HepG2 (cell line): Measurements from ENCODE around the gene CLPX. TPM values are rescaled to one million over a fixed set of nuclear protein-coding genes. Genes with fewer than 3 reads are reported as not detected.

Experiments used
- ATAC-seq: fragments of 200-7000 bp; cut with Tn5 transposase; 3 replicates; pipeline ENCODE4 v1.9.1; 2020; ENCODE audit warnings: mild to moderate bottlenecking, moderate library complexity
- BruUV-seq: library from RNA; stranded (reverse); fragments of 400-500 nt; replicated peaks from 2 replicates; lab custom pipeline; 2021; lab: Mats Ljungman, UMichigan
- CTCF ChIA-PET: fragments of 300-600 bp; formaldehyde crosslinking; extraction: SDS; loops from one replicate; lab custom pipeline; 2021; ENCODE audit warnings: low total read pairs, inconsistent platforms, low intra/inter-chr PET ratio; lab: Yijun Ruan, JAX
- POLR2A ChIA-PET: fragments of 350-600 bp; sonication (Branson Sonifier 250); formaldehyde crosslinking; loops from one replicate; lab custom pipeline; 2020; ENCODE audit warnings: antibody characterized with exemption, inconsistent platforms; lab: Yijun Ruan, JAX
- DNase-seq: peaks from one replicate; pipeline ENCODE4 v3.0.0-alpha.2; 2015; ENCODE audit warnings: low spot score
- FAIRE-seq: peaks from 3 replicates; lab custom pipeline; 2011; peaks lifted over from hg19 to GRCh38; lab: Jason Lieb, UNC
- H2AFZ ChIP-seq: one replicate; pipeline ENCODE4 v1.6.1; 2011; ENCODE audit warnings: low read length, inconsistent platforms
- H3K27ac ChIP-seq: fragments of 300-600 bp; 3 replicates; pipeline ENCODE4 v1.8.0; 2011; ENCODE audit warnings: mixed run types, mild to moderate bottlenecking, mixed read lengths, low read length, inconsistent platforms; ENCODE audit not compliant: insufficient read depth; ENCODE audit errors: extremely low read length
- H3K27me3 ChIP-seq, 2 experiments: fragments of 200-600 bp in 1 of 2; 2 replicates in 1 of 2; 3 replicates in 1 of 2; pipeline versions ENCODE4 v1.6.0 to v1.8.0; 2011; ENCODE audit warnings: low read length in 2 of 2, mild to moderate bottlenecking in 2 of 2, moderate library complexity in 2 of 2, inconsistent platforms in 1 of 2; ENCODE audit not compliant: insufficient read depth in 2 of 2, control insufficient read depth in 1 of 2
- H3K36me3 ChIP-seq, 2 experiments: fragments of 200-600 bp in 1 of 2; replicated peaks in 1 of 2; 2 replicates in 1 of 2; 3 replicates in 1 of 2; pipeline versions ENCODE4 v1.5.1 to v1.8.0; 2011; ENCODE audit warnings: low read length in 2 of 2, inconsistent platforms in 1 of 2; ENCODE audit not compliant: insufficient read depth in 2 of 2, control insufficient read depth in 1 of 2
- H3K4me1 ChIP-seq: 2 replicates; pipeline ENCODE4 v1.5.1; 2012; ENCODE audit warnings: low read length, inconsistent platforms; ENCODE audit not compliant: insufficient read depth
- H3K4me2 ChIP-seq: 2 replicates; pipeline ENCODE4 v1.6.0; 2011; ENCODE audit warnings: low read depth, low read length, inconsistent platforms
- H3K4me3 ChIP-seq, 3 experiments: fragments of 200-600 bp in 1 of 3; sonication (generic), shearing (Covaris generic) in 1 of 3; replicated peaks in 1 of 3; 2 replicates each; pipeline ENCODE4 v1.5.1; 2011 to 2016; ENCODE audit warnings: low read length in 3 of 3, inconsistent platforms in 2 of 3, low read depth in 2 of 3, mild to moderate bottlenecking in 2 of 3, control low read depth in 1 of 3, mixed read lengths in 1 of 3; ENCODE audit not compliant: insufficient read depth in 1 of 3
- H3K79me2 ChIP-seq: one replicate; pipeline ENCODE4 v1.6.1; 2011; ENCODE audit warnings: low read length, inconsistent platforms; ENCODE audit not compliant: insufficient read depth
- H3K9ac ChIP-seq: 2 replicates; pipeline ENCODE4 v1.6.0; 2011; ENCODE audit warnings: mild to moderate bottlenecking, low read depth, low read length, inconsistent platforms; ENCODE audit not compliant: insufficient read depth
- H3K9me3 ChIP-seq: 2 replicates; pipeline ENCODE4 v1.5.1; 2012; ENCODE audit warnings: mild to moderate bottlenecking, low read length
- H4K20me1 ChIP-seq: 2 replicates; pipeline ENCODE4 v1.6.0; 2011; ENCODE audit warnings: inconsistent platforms, mild to moderate bottlenecking, low read length, moderate library complexity; ENCODE audit not compliant: insufficient read depth
- ATF2 ChIP-seq: sonication (generic); formaldehyde crosslinking; IDR thresholded peaks from 2 replicates; pipeline ENCODE4 v1.4.0; 2020; ENCODE audit warnings: missing genetic modification reagents
- BCL3 ChIP-seq: sonication (generic); formaldehyde crosslinking; IDR thresholded peaks from 2 replicates; pipeline ENCODE4 v1.5.1; 2020; ENCODE audit warnings: mild to moderate bottlenecking, missing genetic modification reagents, moderate library complexity
- CSRNP2 ChIP-seq: sonication (generic); formaldehyde crosslinking; conservative IDR thresholded peaks from 2 replicates; pipeline ENCODE4 v1.8.0; 2022; ENCODE audit warnings: low read depth, missing genetic modification reagents
- FOXP1 ChIP-seq, 2 experiments: fragments of 450-650 bp in 1 of 2; IDR thresholded peaks; 2 replicates each; pipeline ENCODE4 v1.6.1; 2017 to 2018; ENCODE audit warnings: antibody characterized with exemption in 1 of 2
- GATAD2A ChIP-seq: IDR thresholded peaks from 2 replicates; pipeline ENCODE4 v1.6.1; 2016
- HOXA7 ChIP-seq: sonication (generic); formaldehyde crosslinking; IDR thresholded peaks from 2 replicates; pipeline ENCODE4 v1.8.1; 2022; ENCODE audit warnings: mild to moderate bottlenecking, missing genetic modification reagents, moderate library complexity
- MAFG ChIP-seq: sonication (generic); formaldehyde crosslinking; IDR thresholded peaks from 2 replicates; pipeline ENCODE4 v1.5.1; 2020; ENCODE audit warnings: mild to moderate bottlenecking, missing genetic modification reagents
- MYC ChIP-seq: sonication (generic); formaldehyde crosslinking; IDR thresholded peaks from 2 replicates; pipeline ENCODE4 v1.9.0; 2021; ENCODE audit warnings: missing genetic modification reagents, borderline replicate concordance
- PAWR ChIP-seq: sonication (generic); formaldehyde crosslinking; IDR thresholded peaks from 2 replicates; pipeline ENCODE4 v1.4.0; 2020; ENCODE audit warnings: missing genetic modification reagents, mild to moderate bottlenecking, borderline replicate concordance
- RAD51 ChIP-seq: fragments of 450-650 bp; IDR thresholded peaks from 2 replicates; pipeline ENCODE4 v1.6.1; 2016; ENCODE audit warnings: borderline replicate concordance
- USF2 ChIP-seq, 2 experiments: sonication (generic) in 1 of 2; formaldehyde crosslinking in 1 of 2; IDR thresholded peaks; 2 replicates each; pipeline versions ENCODE4 v1.5.1 to v1.6.1; 2011 to 2020; ENCODE audit warnings: borderline replicate concordance in 1 of 2, low read depth in 1 of 2, low read length in 1 of 2, mild to moderate bottlenecking in 1 of 2, missing genetic modification reagents in 1 of 2, moderate library complexity in 1 of 2
- ZFP91 ChIP-seq: sonication (generic); formaldehyde crosslinking; IDR thresholded peaks from 2 replicates; pipeline ENCODE4 v1.9.0; 2022; ENCODE audit warnings: missing genetic modification reagents, mild to moderate bottlenecking, borderline replicate concordance
- ZNF350 ChIP-seq: sonication (generic); formaldehyde crosslinking; IDR thresholded peaks from 2 replicates; pipeline ENCODE4 v1.4.0; 2020; ENCODE audit warnings: mild to moderate bottlenecking, low read depth, missing genetic modification reagents, borderline replicate concordance
- ZNF740 ChIP-seq: sonication (generic); formaldehyde crosslinking; IDR thresholded peaks from 2 replicates; pipeline ENCODE4 v1.4.0; 2020; ENCODE audit warnings: missing genetic modification reagents
- ZNF781 ChIP-seq: sonication (generic); formaldehyde crosslinking; IDR thresholded peaks from 2 replicates; pipeline ENCODE4 v1.5.1; 2020; ENCODE audit warnings: borderline replicate concordance, mild to moderate bottlenecking, missing genetic modification reagents; ENCODE audit errors: not compliant biosample characterization
- WGBS: methylation state at CpG from one replicate; pipeline ENCODE4 v1.1.6; 2017; ENCODE audit warnings: low lambda C conversion rate; 5-methylcytosine and 5-hydroxymethylcytosine counted together
- in situ Hi-C: cut with HindIII; loops from 2 replicates; pipeline ENCODE4 v1.10.0; 2017; ENCODE audit warnings: low pct_unique_long_range_greater_than_20kb; ENCODE audit not compliant: extremely low pct_ligation_motif_present
- intact Hi-C: fragments of 100-400 bp; cut with micrococcal nuclease; formaldehyde crosslinking; loops from one replicate; pipeline ENCODE4 v1.10.0; 2022; ENCODE audit not compliant: unreplicated experiment
- polyA plus RNA-seq, 8 experiments: library from polyadenylated mRNA; depleted of rRNA in 3 of 8; stranded (reverse) in 7 of 8; unstranded in 1 of 8; fragments of >200 nt; fragmentation: Illumina TruSeq in 4 of 8; extraction: Trizol in 4 of 8; gene quantifications; 2 replicates each; pipeline versions ENCODE4 v1.2.1 to v1.2.3, GENCODE V29; 2011 to 2016; ENCODE audit warnings: low read depth in 4 of 8, missing spikeins in 1 of 8, mixed read lengths in 1 of 8; ENCODE audit not compliant: insufficient read depth in 1 of 8
- total RNA-seq, 5 experiments: library from RNA; depleted of rRNA; stranded (reverse); fragments of >200 nt; fragmentation: Illumina TruSeq; extraction: Trizol; gene quantifications; 2 replicates each; pipeline ENCODE4 v1.2.3, GENCODE V29; 2016; ENCODE audit warnings: low read depth in 1 of 5

CLPX gene
- total and polyA plus RNA-seq, 2 of the 13 experiments (the other 11 are each of a cell fraction or from before 2014, with no cell fraction given) = 33.9 to 61.3 TPM

GRCh38 chr15:65165875-65166274, 19.3 kb downstream of the CLPX start:
- H3K4me3 ChIP-seq = no peak overlapping the region
- peaks cover 3% of the 10 kb centered on the region for H3K4me1 ChIP-seq
- no peak for DNase-seq
- WGBS = 100% methylated on average over 2 of the region's 2 CpGs
- CTCF ChIA-PET = no interaction called here
- no peak overlapping the region for H2AFZ ChIP-seq
- no peaks in the 10 kb centered on the region for H4K20me1 ChIP-seq
- no peak overlapping the region for H3K9ac ChIP-seq
- no peak overlapping the region for H3K27ac ChIP-seq
- peaks cover 9 to 57% of the 10 kb centered on the region in 2 experiments; a peak in 4 of 5 replicates for H3K36me3 ChIP-seq
- intact Hi-C loops = no loop called here
- POLR2A ChIA-PET = no interaction called here
- in situ Hi-C loops = no loop called here
- ATAC-seq = no peak
- H3K4me2 ChIP-seq = no peak overlapping the region
- H3K27me3 ChIP-seq = no peaks in the 10 kb centered on the region
- no TSS peak for BruUV-seq
- FAIRE-seq = no peak
- TF ChIP-seq FOXP1 (IDR thresholded peaks at IDR 0.05) = no peak
- no peak for TF ChIP-seq FOXP1 (CRISPR knock-in tag; IDR thresholded peaks at IDR 0.05)
- no peak for TF ChIP-seq CSRNP2 (CRISPR knock-in tag)
- TF ChIP-seq ATF2 = no peak
- no peak for TF ChIP-seq RAD51
- TF ChIP-seq ZNF781 (CRISPR knock-in tag) = no peak
- no peak for TF ChIP-seq USF2 (IDR thresholded peaks at IDR 0.05; ENCODE audit: low read depth, low read length)
- TF ChIP-seq USF2 (CRISPR knock-in tag; IDR thresholded peaks at IDR 0.05; ENCODE audit: borderline replicate concordance) = no peak
- no peak for TF ChIP-seq MAFG (CRISPR knock-in tag)
- no peak for TF ChIP-seq PAWR (CRISPR knock-in tag)
- no peak for TF ChIP-seq MYC
- no peak for TF ChIP-seq BCL3 (CRISPR knock-in tag)
- TF ChIP-seq HOXA7 (CRISPR knock-in tag) = no peak
- no peak for TF ChIP-seq ZFP91
- TF ChIP-seq ZNF350 (CRISPR knock-in tag) = no peak
- TF ChIP-seq GATAD2A (CRISPR knock-in tag) = no peak
- TF ChIP-seq ZNF740 (CRISPR knock-in tag) = no peak
- no peaks in the 10 kb centered on the region for H3K9me3 ChIP-seq
- H3K79me2 ChIP-seq = peaks cover 3% of the 10 kb centered on the region
